NCI-H2107 (cell line): Measurements from ENCODE around the gene NELFB.

Experiments
- DNase-seq: peaks from one replicate; lab custom pipeline; 2025; lab: John Stamatoyannopoulos, UW

The NELFB gene

DNA sequence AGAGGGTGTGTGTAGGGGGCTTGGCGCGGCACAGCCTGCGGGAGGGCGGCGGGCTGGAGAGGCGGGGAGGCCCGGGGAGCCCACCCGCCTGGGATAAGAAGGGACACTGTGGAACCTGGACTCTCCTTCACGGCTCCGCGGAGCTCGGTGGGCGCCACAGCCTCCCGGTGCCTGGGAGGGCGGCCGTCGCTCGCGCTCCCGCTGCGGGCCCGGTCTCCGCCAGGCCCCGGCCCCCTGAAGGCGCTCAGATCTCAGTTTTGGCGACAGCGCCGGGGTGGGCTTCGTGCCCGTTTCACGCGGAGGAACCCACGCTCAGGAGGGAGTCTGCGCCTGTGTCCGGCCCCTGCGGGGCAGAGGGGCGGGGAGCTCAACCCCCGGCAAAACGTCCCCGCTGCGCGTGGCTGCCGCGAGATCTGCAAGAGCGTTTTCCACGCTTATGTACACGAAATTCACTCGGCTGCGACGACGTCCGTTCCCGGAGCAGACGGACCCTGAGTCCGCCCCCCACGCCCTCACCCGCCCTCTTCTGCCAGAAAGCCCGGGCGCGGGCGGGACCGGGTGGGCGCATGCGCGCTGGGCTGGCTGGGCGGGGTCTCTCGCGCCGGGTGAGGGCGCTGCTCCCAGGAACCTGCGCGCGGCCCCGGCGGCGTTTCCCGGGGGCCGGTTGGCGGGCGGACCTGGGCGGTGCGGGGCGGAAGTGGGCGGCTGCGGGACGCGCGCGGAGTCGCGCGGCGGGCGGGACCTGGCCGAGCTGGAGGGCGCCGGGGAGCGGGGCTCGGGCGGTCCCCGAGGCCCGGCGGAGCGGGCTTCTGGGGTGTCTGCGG is at the start of gene NELFB:
Gene NELFB (plus strand): TSS at position 704 of the 824 bp plus-strand sequence.
- peak; percentile 90 for DNase-seq

- no peak for DNase-seq
Observed at GRCh38 chr9:137206602-137207001, 48.5 kb upstream of the NELFB start.

DNA sequence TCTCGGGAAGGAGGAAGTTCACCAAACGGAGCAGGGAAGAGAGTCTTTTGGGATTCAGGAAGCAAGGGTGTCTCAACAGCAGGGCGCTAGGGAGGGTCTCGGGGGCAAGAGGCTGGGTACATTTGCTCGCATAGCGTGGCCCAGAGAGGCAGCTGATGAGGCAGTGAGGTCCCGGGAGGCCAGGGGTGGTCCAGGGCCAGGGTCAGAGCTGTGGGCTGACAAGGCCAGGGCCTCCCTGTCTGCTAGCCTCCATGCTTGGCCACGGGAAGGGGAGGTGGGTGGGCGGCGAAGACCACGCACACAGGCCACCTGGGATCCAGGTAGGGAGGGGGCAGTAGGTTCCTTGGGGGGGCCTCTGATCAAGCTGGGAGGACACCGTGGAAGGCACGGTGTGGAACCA is 43.6 kb upstream of the NELFB start:
- DNase-seq = no peak

GRCh38 chr9:137212520-137212919 is 42.6 kb upstream of the NELFB start:
- DNase-seq = no peak

GRCh38 chr9:137213160-137214060 is 41.7 kb upstream of the NELFB start:
- DNase-seq = no peak

DNA sequence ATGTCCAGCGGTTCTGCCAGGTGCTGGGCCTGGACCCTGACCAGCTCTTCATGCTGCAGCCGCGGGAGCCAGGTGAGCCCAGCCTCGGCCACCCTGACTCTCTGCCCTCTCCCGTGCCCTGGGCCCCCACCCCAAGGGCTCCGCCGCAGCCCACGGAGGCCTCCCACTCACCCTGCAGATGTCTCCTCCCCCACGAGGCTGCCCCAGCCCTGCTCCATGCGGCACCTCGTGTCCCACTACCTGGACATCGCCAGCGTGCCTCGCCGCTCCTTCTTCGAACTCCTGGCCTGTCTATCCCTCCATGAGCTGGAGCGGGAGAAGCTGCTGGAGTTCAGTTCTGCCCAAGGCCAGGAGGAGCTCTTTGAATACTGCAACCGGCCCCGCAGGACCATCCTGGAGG is 40.5 kb upstream of the NELFB start:
- no peak for DNase-seq

- DNase-seq = no peak
Observed at GRCh38 chr9:137215196-137215986, 39.7 kb upstream of the NELFB start.

- no peak for DNase-seq
Observed at GRCh38 chr9:137216188-137216965, 38.8 kb upstream of the NELFB start.

- DNase-seq = no peak
Observed at GRCh38 chr9:137217276-137218211, 37.6 kb upstream of the NELFB start.

- DNase-seq = no peak
Observed at GRCh38 chr9:137218212-137218753, 36.8 kb upstream of the NELFB start.

GRCh38 chr9:137218754-137219271 is 36.3 kb upstream of the NELFB start:
- no peak for DNase-seq

DNA sequence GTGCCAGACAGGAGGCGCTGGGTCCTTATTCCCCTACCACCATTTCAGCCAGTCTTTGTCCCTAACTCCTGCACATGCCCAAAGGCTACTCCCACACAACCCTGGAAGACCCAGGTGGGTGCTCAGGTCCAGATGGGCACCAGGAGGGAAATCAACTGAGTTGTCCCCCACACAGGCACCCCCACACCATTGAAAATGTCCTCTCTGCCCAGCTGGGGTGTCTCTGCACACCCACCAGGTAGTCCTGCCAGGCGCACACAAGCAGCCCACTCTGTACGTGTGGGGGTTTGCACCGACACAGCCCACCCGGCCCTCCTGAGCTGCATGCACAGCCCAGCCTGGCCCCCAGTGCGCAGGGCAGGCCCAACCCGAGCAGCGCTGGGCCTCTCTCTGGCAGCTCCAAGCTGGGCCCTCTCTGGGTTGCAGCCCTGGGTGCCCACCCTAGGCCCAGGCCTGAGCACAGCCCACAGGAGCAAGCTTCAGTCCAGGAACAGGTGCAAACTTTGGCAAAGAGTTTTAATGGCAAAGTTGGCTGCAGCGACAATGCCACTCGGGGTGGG is 35.3 kb upstream of the NELFB start:
- no peak for DNase-seq

DNA sequence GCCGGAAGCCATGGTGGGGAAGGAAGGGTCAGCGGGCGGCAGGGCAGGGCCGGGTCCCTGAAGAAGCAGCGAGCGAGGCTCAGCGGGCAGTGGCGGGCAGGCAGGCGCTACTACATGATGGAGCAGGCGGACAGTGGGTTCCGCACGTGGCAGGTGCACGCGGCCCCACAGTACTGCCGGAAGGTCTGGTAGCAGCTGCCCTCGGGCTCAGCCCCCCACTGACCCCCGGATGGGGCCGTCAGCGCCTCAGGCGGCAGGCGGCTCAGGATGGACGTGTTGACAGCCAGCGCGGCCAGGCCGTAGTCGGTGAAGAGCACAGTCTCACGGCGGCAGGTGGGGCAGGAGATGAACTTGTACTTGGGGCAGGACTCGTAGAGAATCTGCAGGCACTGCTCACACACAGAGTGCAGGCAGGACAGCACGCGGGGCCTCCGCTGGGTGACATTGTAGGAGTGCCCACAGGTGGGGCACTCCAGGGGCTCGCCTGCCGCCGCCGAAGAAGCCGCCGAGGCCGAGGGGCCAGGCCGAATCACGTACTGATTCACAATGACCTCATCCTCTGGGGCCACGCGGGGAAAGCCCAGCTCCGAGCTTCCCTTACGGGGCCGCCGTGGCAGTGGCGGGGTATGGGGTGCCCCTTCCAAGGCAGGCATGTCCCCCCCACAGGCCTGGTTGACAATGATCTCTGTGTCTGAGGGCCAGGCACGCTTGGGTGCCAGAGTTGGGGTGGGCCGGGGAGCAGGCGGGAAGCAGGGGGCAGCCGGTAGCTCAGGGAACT is 34.6 kb upstream of the NELFB start:
- DNase-seq = no peak

DNA sequence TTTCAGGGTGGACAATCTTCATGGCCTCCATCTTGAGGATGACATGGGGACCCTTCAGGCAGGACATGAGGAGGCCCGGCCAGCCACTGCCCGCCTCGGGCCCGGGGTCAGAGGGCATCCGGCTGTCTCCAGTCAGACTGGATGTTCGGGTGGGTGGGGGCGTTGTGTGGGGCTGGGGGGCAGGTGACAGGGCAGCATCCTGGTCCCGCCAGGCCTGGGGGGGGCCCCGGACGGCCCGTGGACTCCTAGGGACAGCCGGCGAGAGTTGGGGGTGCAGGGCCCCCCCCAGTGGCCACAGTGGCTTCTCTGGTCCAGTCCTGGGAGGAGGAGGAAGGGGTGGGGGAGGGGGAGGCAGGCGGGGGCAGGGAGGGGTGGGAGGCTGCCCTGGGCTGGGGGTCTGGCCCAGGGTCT is 34.0 kb upstream of the NELFB start:
- no peak for DNase-seq

DNA sequence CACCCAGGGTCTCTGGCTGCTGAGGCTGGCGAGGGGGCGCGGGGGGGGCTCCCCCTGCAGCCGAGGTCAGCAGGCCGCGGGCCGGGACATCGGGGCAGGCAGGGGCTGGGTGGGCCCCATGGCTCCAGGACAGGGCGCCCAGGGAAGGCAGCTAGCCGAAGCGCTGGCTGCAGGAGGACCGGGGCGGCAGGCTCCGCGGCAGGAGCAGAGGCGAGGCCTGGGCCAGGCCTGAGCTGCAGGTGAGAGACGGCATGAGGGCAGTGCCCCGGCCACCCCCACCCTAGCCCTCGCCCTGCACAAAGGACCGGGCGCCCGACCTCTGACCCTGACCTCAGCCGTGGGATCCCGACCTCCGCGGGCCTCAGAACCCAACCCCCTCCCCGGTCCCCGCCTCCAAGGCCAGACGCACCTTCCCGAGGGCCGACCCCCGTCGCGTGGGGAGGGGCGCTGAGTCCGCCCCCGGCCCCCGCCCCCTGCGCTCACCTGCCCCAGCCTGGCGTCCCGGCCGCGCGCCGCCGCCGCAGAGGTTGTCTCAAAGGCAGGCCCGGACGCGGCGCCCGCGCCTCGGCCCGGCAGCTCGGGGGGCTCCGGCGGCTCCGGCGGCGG is 33.5 kb upstream of the NELFB start:
- DNase-seq = no peak

GRCh38 chr9:137222190-137223077 is 32.7 kb upstream of the NELFB start, which contains the start of gene RNF208:
TSS of gene RNF208 (minus strand) at chr9:137222240. CDS start at chr9:137221212, 1,028 bp downstream.
- DNase-seq = no peak
